K562 (cell line): ENCODE data around the gene DLK1. TPM values are rescaled to one million over a fixed set of nuclear protein-coding genes. Genes with fewer than 3 reads are reported as not detected.

ENCODE experiments used
- GATAD2B ChIP-seq: fragments of 450-650 bp; IDR thresholded peaks from 2 replicates; pipeline ENCODE4 v1.6.1; 2017; ENCODE audit warnings: mild to moderate bottlenecking, borderline replicate concordance
- HDAC2 ChIP-seq: fragments of 450-650 bp; IDR thresholded peaks from 2 replicates; pipeline ENCODE4 v1.6.1; 2016; ENCODE audit warnings: mild to moderate bottlenecking
- L3MBTL2 ChIP-seq: fragments of 450-650 bp; IDR thresholded peaks from 2 replicates; pipeline ENCODE4 v1.6.1; 2016; ENCODE audit warnings: mild to moderate bottlenecking, moderate library complexity
- MLLT1 ChIP-seq, 2 experiments: fragments of 450-650 bp; IDR thresholded peaks; 2 replicates each; pipeline ENCODE4 v1.6.1; 2016
- THRB ChIP-seq: fragments of 450-650 bp; formaldehyde crosslinking; conservative IDR thresholded peaks from 2 replicates; pipeline ENCODE4 v1.4.0; 2022; ENCODE audit warnings: mild to moderate bottlenecking, missing genetic modification characterization
- TSHZ1 ChIP-seq: fragments of 250-450 bp; sonication (Bioruptor Pico); IDR thresholded peaks from 2 replicates; pipeline ENCODE4 v1.4.0; 2020; ENCODE audit warnings: mild to moderate bottlenecking, moderate library complexity
- U2AF1 ChIP-seq: fragments of 200-400 bp; formaldehyde crosslinking; optimal IDR thresholded peaks from 2 replicates; pipeline ENCODE3; 2017; ENCODE audit warnings: mild to moderate bottlenecking, low read depth, low read length, moderate library complexity
- ZBTB2 ChIP-seq: fragments of 450-650 bp; IDR thresholded peaks from 2 replicates; pipeline ENCODE4 v1.6.1; 2016; ENCODE audit warnings: antibody characterized with exemption
- ZEB2 ChIP-seq: fragments of 450-650 bp; IDR thresholded peaks from 2 replicates; pipeline ENCODE4 v1.6.1; 2016
- ZNF274 ChIP-seq: IDR thresholded peaks from 2 replicates; pipeline ENCODE4 v1.6.1; 2011; ENCODE audit warnings: low read depth, mild to moderate bottlenecking, low read length, moderate library complexity, borderline replicate concordance
- ZNF280A ChIP-seq: fragments of 450-650 bp; IDR thresholded peaks from 2 replicates; pipeline ENCODE4 v1.6.1; 2018; ENCODE audit warnings: mild to moderate bottlenecking, low read depth; ENCODE audit not compliant: partially characterized antibody
- ZNF512 ChIP-seq: IDR thresholded peaks from 2 replicates; pipeline ENCODE4 v1.6.1; 2016; ENCODE audit warnings: missing genetic modification characterization, missing compliant biosample characterization
- ZNF668 ChIP-seq: fragments of 250-450 bp; sonication (Bioruptor Pico); IDR thresholded peaks from 2 replicates; pipeline ENCODE4 v1.8.0; 2022; ENCODE audit warnings: mild to moderate bottlenecking, inconsistent platforms
- ZNF75A ChIP-seq: fragments of 450-650 bp; formaldehyde crosslinking; IDR thresholded peaks from 2 replicates; pipeline ENCODE4 v1.4.0; 2020; ENCODE audit warnings: mild to moderate bottlenecking
- polyA plus RNA-seq, 8 experiments: library from polyadenylated mRNA; depleted of rRNA in 4 of 8; stranded (reverse) in 5 of 8; unstranded in 3 of 8; fragments of >200 nt; fragmentation: Nextera tagmentation in 2 of 8; fragmentation: Illumina TruSeq in 1 of 8; extraction: Ambion mirVana in 2 of 8; extraction: Trizol in 1 of 8; gene quantifications; 2 replicates each; pipeline versions ENCODE4 v1.2.1 to v1.2.3, GENCODE V29; 2011 to 2014; ENCODE audit warnings: inconsistent platforms in 1 of 8, missing spikeins in 1 of 8
- total RNA-seq, 7 experiments: library from RNA; depleted of rRNA in 6 of 7; stranded (reverse); fragments of >200 nt in 6 of 7; fragmentation: Illumina TruSeq in 2 of 7; extraction: Trizol in 2 of 7; gene quantifications; 2 replicates each; pipeline versions ENCODE4 v1.2.1 to v1.2.3, GENCODE V29; 2011 to 2021; ENCODE audit warnings: low replicate concordance in 1 of 7

DLK1 gene
- total and polyA plus RNA-seq, 9 of the 15 experiments (the other 6 are each of a cell fraction or from before 2014, with no cell fraction given) = 4.4 to 97.2 (median 15.3) TPM

- TF ChIP-seq ZNF75A (CRISPR knock-in tag) (no peak), HDAC2 (0 out of 2 replicates have a peak, but pooled peaks have one; percentile 41), ZNF512 (tag) (no peak), ZNF280A (peak; percentile 9), GATAD2B (peak; percentile 54; the same call in 1 of the 2 replicates), ZBTB2 (peak; percentile 47; the same call in 1 of the 2 replicates), MLLT1 (IDR thresholded peaks at IDR 0.05) (peak in 1 of 2 experiments; percentile 48; a peak in 1 of 4 replicates), TSHZ1 (CRISPR knock-in tag) (peak; percentile 78), ZEB2 (peak; percentile 64; the same call in 1 of the 2 replicates), U2AF1 (no peak), THRB (CRISPR knock-in tag) (no peak), ZNF668 (no peak), L3MBTL2 (0 out of 2 replicates have a peak, but pooled peaks have one; percentile 46), ZNF274 (no peak)
Measured at GRCh38 chr14:100755649-100756048, 29.0 kb downstream of the DLK1 start (continued).
